IMR-90 (cell line): ENCODE measurements around the gene CDH23. TPM values are rescaled to one million over a fixed set of nuclear protein-coding genes. Genes with fewer than 3 reads are reported as not detected.

Experiments used
- ATAC-seq: fragments of 200-7000 bp; cut with Tn5 transposase; 2 replicates; pipeline ENCODE4 v1.9.1; 2020; ENCODE audit warnings: low read depth, mild to moderate bottlenecking, moderate library complexity
- BruUV-seq: library from RNA; stranded (reverse); fragments of 400-500 nt; replicated peaks from 2 replicates; lab custom pipeline; 2021; lab: Mats Ljungman, UMichigan
- CTCF ChIA-PET: fragments of 300-600 bp; formaldehyde crosslinking; extraction: SDS; loops from one replicate; lab custom pipeline; 2021; ENCODE audit warnings: antibody characterized with exemption; lab: Yijun Ruan, JAX
- POLR2A ChIA-PET: fragments of 300-600 bp; sonication (Branson Sonifier 250); formaldehyde crosslinking; loops from one replicate; lab custom pipeline; 2022; ENCODE audit warnings: antibody characterized with exemption; ENCODE audit not compliant: unreplicated experiment; lab: Charles Lee
- DNase-seq: peaks from one replicate; pipeline ENCODE4 v3.0.0; 2013
- H2AFZ ChIP-seq: replicated peaks from 2 replicates; pipeline ENCODE3; 2013; ENCODE audit warnings: low read length, mild to moderate bottlenecking; ENCODE audit not compliant: poor library complexity
- H2AK5ac ChIP-seq: 2 replicates; pipeline ENCODE4 v1.6.1; 2013; ENCODE audit warnings: low read depth, low read length, inconsistent platforms
- H2AK9ac ChIP-seq: replicated peaks from 2 replicates; pipeline ENCODE3; 2013; ENCODE audit warnings: mild to moderate bottlenecking, low read depth, low read length, moderate library complexity; ENCODE audit not compliant: poor library complexity
- H2BK120ac ChIP-seq: 2 replicates; pipeline ENCODE4 v1.6.1; 2013; ENCODE audit warnings: low read depth, low read length, inconsistent platforms
- H2BK15ac ChIP-seq: 3 replicates; pipeline ENCODE4 v1.6.1; 2013; ENCODE audit warnings: low read depth, low read length, inconsistent platforms
- H2BK20ac ChIP-seq: 2 replicates; pipeline ENCODE4 v1.6.1; 2013; ENCODE audit warnings: low read depth, mild to moderate bottlenecking, inconsistent platforms, low read length, moderate library complexity
- H2BK5ac ChIP-seq: 2 replicates; pipeline ENCODE4 v1.6.1; 2013; ENCODE audit warnings: mild to moderate bottlenecking, low read depth, low read length, inconsistent platforms; ENCODE audit not compliant: poor library complexity, severe bottlenecking
- H3K14ac ChIP-seq: replicated peaks from 2 replicates; pipeline ENCODE4 v1.6.1; 2013; ENCODE audit warnings: low read depth, low read length, inconsistent platforms
- H3K18ac ChIP-seq: 2 replicates; pipeline ENCODE4 v1.6.1; 2013; ENCODE audit warnings: low read depth, low read length, control low read depth
- H3K23ac ChIP-seq: 2 replicates; pipeline ENCODE4 v1.6.1; 2013; ENCODE audit warnings: low read depth, low read length, inconsistent platforms
- H3K27ac ChIP-seq: 2 replicates; pipeline ENCODE4 v1.5.1; 2013; ENCODE audit warnings: mild to moderate bottlenecking, control low read depth, low read length; ENCODE audit not compliant: insufficient read depth
- H3K27me3 ChIP-seq: 2 replicates; pipeline ENCODE4 v1.6.1; 2013; ENCODE audit warnings: low read length; ENCODE audit not compliant: control insufficient read depth, insufficient read depth
- H3K36me3 ChIP-seq: 2 replicates; pipeline ENCODE4 v1.6.1; 2013; ENCODE audit warnings: low read length, mixed read lengths; ENCODE audit not compliant: control insufficient read depth, insufficient read depth
- H3K4ac ChIP-seq: 2 replicates; pipeline ENCODE4 v1.6.1; 2013; ENCODE audit warnings: low read depth, low read length, inconsistent platforms
- H3K4me1 ChIP-seq: 2 replicates; pipeline ENCODE4 v1.6.1; 2013; ENCODE audit warnings: low read length, mixed read lengths; ENCODE audit not compliant: control insufficient read depth, insufficient read depth
- H3K4me2 ChIP-seq: 2 replicates; pipeline ENCODE4 v1.6.1; 2013; ENCODE audit warnings: low read depth, mild to moderate bottlenecking, control low read depth, low read length, moderate library complexity
- H3K4me3 ChIP-seq: 2 replicates; pipeline ENCODE4 v1.5.1; 2013; ENCODE audit warnings: low read depth, mild to moderate bottlenecking, control low read depth, low read length, moderate library complexity; ENCODE audit not compliant: insufficient read depth
- H3K56ac ChIP-seq: 2 replicates; pipeline ENCODE4 v1.6.1; 2013; ENCODE audit warnings: low read length, inconsistent platforms; ENCODE audit not compliant: insufficient read depth; ENCODE audit errors: extremely low read depth
- H3K79me1 ChIP-seq, 2 experiments: 2 replicates each; pipeline ENCODE4 v1.6.1; 2013; ENCODE audit warnings: low read length in 2 of 2, inconsistent platforms in 1 of 2, low read depth in 1 of 2
- H3K9ac ChIP-seq: 2 replicates; pipeline ENCODE4 v1.6.1; 2013; ENCODE audit warnings: low read depth, low read length, control low read depth
- H3K9me1 ChIP-seq: 2 replicates; pipeline ENCODE4 v1.6.1; 2013; ENCODE audit warnings: low read length, inconsistent platforms; ENCODE audit not compliant: insufficient read depth
- H3K9me3 ChIP-seq: 2 replicates; pipeline ENCODE4 v1.6.1; 2013; ENCODE audit warnings: low read length; ENCODE audit not compliant: control insufficient read depth, insufficient read depth
- H4K20me1 ChIP-seq: 2 replicates; pipeline ENCODE4 v1.6.1; 2013; ENCODE audit warnings: low read length, inconsistent platforms; ENCODE audit not compliant: insufficient read depth
- H4K5ac ChIP-seq: 2 replicates; pipeline ENCODE4 v1.6.1; 2013; ENCODE audit warnings: mild to moderate bottlenecking, low read depth, low read length, control low read depth
- H4K8ac ChIP-seq, 2 experiments: 2 replicates each; pipeline ENCODE4 v1.6.1; 2013; ENCODE audit warnings: low read depth in 2 of 2, low read length in 2 of 2, control low read depth in 1 of 2, inconsistent platforms in 1 of 2
- H4K91ac ChIP-seq: 2 replicates; pipeline ENCODE4 v1.6.1; 2013; ENCODE audit warnings: low read depth, low read length, inconsistent platforms; ENCODE audit not compliant: insufficient read depth
- CEBPB ChIP-seq: IDR thresholded peaks from 2 replicates; pipeline ENCODE4 v1.6.1; 2012; ENCODE audit warnings: low read depth, low read length, improper control_type of control experiment
- ELK1 ChIP-seq: fragments of 150-350 bp; IDR thresholded peaks from 2 replicates; pipeline ENCODE4 v1.6.1; 2016; ENCODE audit warnings: low read depth, mild to moderate bottlenecking, low read length, moderate library complexity, borderline replicate concordance
- FOS ChIP-seq: fragments of 150-350 bp; IDR thresholded peaks from 2 replicates; pipeline ENCODE4 v1.6.1; 2016; ENCODE audit warnings: low read depth, low read length
- MAFK ChIP-seq: IDR thresholded peaks from 2 replicates; pipeline ENCODE4 v1.6.1; 2012; ENCODE audit warnings: low read depth, low read length, improper control_type of control experiment
- MAZ ChIP-seq: IDR thresholded peaks from 2 replicates; pipeline ENCODE4 v1.6.1; 2012; ENCODE audit warnings: low read depth, mild to moderate bottlenecking, low read length, improper control_type of control experiment, moderate library complexity, borderline replicate concordance
- NFE2L2 ChIP-seq: fragments of 150-350 bp; IDR thresholded peaks from 2 replicates; pipeline ENCODE4 v1.6.1; 2016; ENCODE audit warnings: low read depth, mild to moderate bottlenecking, low read length
- RFX5 ChIP-seq: IDR thresholded peaks from 2 replicates; pipeline ENCODE4 v1.8.0; 2012; ENCODE audit warnings: low read depth, mild to moderate bottlenecking, low read length, moderate library complexity
- SMC3 ChIP-seq: fragments of 150-350 bp; IDR thresholded peaks from 2 replicates; pipeline ENCODE4 v1.6.1; 2016; ENCODE audit warnings: low read depth, mild to moderate bottlenecking, antibody characterized with exemption, low read length, moderate library complexity
- USF2 ChIP-seq: fragments of 150-350 bp; IDR thresholded peaks from 2 replicates; pipeline ENCODE4 v1.6.1; 2017; ENCODE audit warnings: mild to moderate bottlenecking, antibody characterized with exemption, low read length, low read depth
- WGBS, 2 experiments: methylation state at CpG; one replicate each; pipeline versions ENCODE4 v1.1.5 to v1.1.7; 2013; ENCODE audit warnings: missing lambda C conversion rate in 2 of 2; ENCODE audit not compliant: insufficient read length in 1 of 2; ENCODE audit errors: extremely low coverage in 2 of 2; 5-methylcytosine and 5-hydroxymethylcytosine counted together
- dilution Hi-C: fragments of 300-500 bp; cut with HindIII; formaldehyde crosslinking; loops from one replicate; pipeline ENCODE4 v1.14.3; 2018; ENCODE audit warnings: low sequenced_read_pairs; ENCODE audit not compliant: unreplicated experiment
- in situ Hi-C: fragments of 300-500 bp; cut with MboI; formaldehyde crosslinking; loops from 3 replicates; pipeline ENCODE4 v1.14.3; 2019; ENCODE audit warnings: low sequenced_read_pairs, inconsistent platforms, mixed read lengths
- intact Hi-C: fragments of 100-400 bp; cut with micrococcal nuclease; formaldehyde crosslinking; loops from 2 replicates; pipeline ENCODE4 v1.10.0; 2022
- polyA plus RNA-seq, 3 experiments: library from polyadenylated mRNA; depleted of rRNA; stranded (reverse); fragments of >200 nt; gene quantifications; 2 replicates each; pipeline ENCODE4 v1.2.3, GENCODE V29; 2012; ENCODE audit warnings: low replicate concordance in 1 of 3
- total RNA-seq: library from RNA; depleted of rRNA; stranded (reverse); fragments of >200 nt; gene quantifications from 2 replicates; pipeline ENCODE4 v1.2.3, GENCODE V29; 2012

Gene CDH23
- total and polyA plus RNA-seq, 2 of the 4 experiments (the other 2 are of a cell fraction): under 0.01 to 0.03 TPM

GRCh38 chr10:71770255-71770654, 373.5 kb downstream of the CDH23 start:
- H3K18ac ChIP-seq: peak overlapping the region; percentile 78
- peak overlapping the region; percentile 66 for H3K27ac ChIP-seq
- peak overlapping the region; percentile 95 for H2AK5ac ChIP-seq
- H2BK5ac ChIP-seq: peak overlapping the region; percentile 76
- peak overlapping the region; percentile 82; the same call in 2 of the 3 replicates for H2BK15ac ChIP-seq
- TF ChIP-seq CEBPB (peak; percentile 87), USF2 (no peak), NFE2L2 (no peak), MAZ (no peak), FOS (no peak), SMC3 (no peak), ELK1 (no peak), MAFK (no peak), RFX5 (no peak)
- dilution Hi-C loops: no loop called here
- peaks cover 6 to 23% of the 10 kb centered on the region in 2 experiments; a peak in 2 of 4 replicates for H3K79me1 ChIP-seq
- in situ Hi-C loops: no loop called here
- ATAC-seq (no peak), DNase-seq (peak; percentile 53)
- peak overlapping the region; percentile 11; the same call in 1 of the 2 replicates for H3K4me2 ChIP-seq
- H4K5ac ChIP-seq: peak overlapping the region; percentile 79
- 0 out of 2 replicates have a peak overlapping the region, but pooled peaks have one; percentile 37 for H3K23ac ChIP-seq
- H3K9ac ChIP-seq: no peak overlapping the region
- H4K91ac ChIP-seq: peak overlapping the region; percentile 72
- ChIA-PET CTCF (no interaction called here), POLR2A (no interaction called here)
- peak overlapping the region; percentile 91 for H3K4ac ChIP-seq
- intact Hi-C loops: loop anchor here (5.0 kb wide), 1 partner anchor 73 kb away; no protein-coding TSS in a partner anchor
- no peaks in the 10 kb centered on the region for H4K20me1 ChIP-seq
- BruUV-seq: no TSS peak
- H2BK120ac ChIP-seq: peak overlapping the region; percentile 91
- peak overlapping the region; percentile 72; the same call in 1 of the 2 replicates for H3K14ac ChIP-seq
- no peak overlapping the region for H3K4me3 ChIP-seq
- peak overlapping the region; percentile 32 for H2AK9ac ChIP-seq
- peak overlapping the region; percentile 90 for H2BK20ac ChIP-seq
- peaks cover 59% of the 10 kb centered on the region for H3K4me1 ChIP-seq
- no peaks in the 10 kb centered on the region for H3K36me3 ChIP-seq
- H4K8ac ChIP-seq: peak overlapping the region; percentile 84 to 85
- no peak overlapping the region for H2AFZ ChIP-seq
- peaks cover 45% of the 10 kb centered on the region for H3K9me1 ChIP-seq
- no peaks in the 10 kb centered on the region for H3K9me3 ChIP-seq
- no peak overlapping the region; the same call in 1 of the 2 replicates for H3K56ac ChIP-seq
- H3K27me3 ChIP-seq: no peaks in the 10 kb centered on the region
- 60% methylated on average over 1 of the region's 3 CpGs; no CpG with 5 or more reads in 1 of the 2 experiments for WGBS, 2 experiments
